ENCODE results near the gene MMP14. TPM values are rescaled to one million over a fixed set of nuclear protein-coding genes. Genes with fewer than 3 reads are reported as not detected.

Gene MMP14
- total and polyA plus RNA-seq, 3 experiments from 2014 or later, result 1.4 to 1.7 TPM; not detected in 1

- peak within 1 kb of the TSS; percentile 91 for H3K27ac ChIP-seq (ENCODE audit: low read depth, low read length)
- CTCF ChIA-PET, result interaction anchor here (0.9 to 8.2 kb wide), 6 partner anchors 11 to 357 kb away, joined by 3 to 66 read pairs (median 4); no protein-coding TSS in a partner anchor
- peaks cover 13% of the 10 kb centered on the region for H3K36me3 ChIP-seq (ENCODE audit: insufficient read depth, low read length)
- Mint-ChIP-seq H3K4me1 (peaks cover 22 to 34% (median 27%) of the 10 kb centered on the region in 3 donors), H3K27me3 (peaks cover 10 to 12% of the 10 kb centered on the region in 2 donors), H3K27ac (peak within 1 kb of the TSS; percentile 86 to 98 (median 95)), H3K4me3 (peak within 1 kb of the TSS; percentile 89 to 95 (median 91)), H3K36me3 (peaks cover 0 to 33% (median 11%) of the 10 kb centered on the region in 3 donors), H3K9me3 (no peaks in the 10 kb centered on the region)
- H3K4me3 ChIP-seq (ENCODE audit: low read length), result peak within 1 kb of the TSS; percentile 95
- no peaks in the 10 kb centered on the region for H3K9me3 ChIP-seq (ENCODE audit: low read length)
- POLR2A ChIA-PET, result interaction anchor here (0.7 to 2.1 kb wide), 6 partner anchors 9 to 64 kb away, joined by 3 to 7 read pairs (median 4); partner anchors contain the start of gene OXA1L
- H3K4me1 ChIP-seq (ENCODE audit: insufficient read depth, low read length), result peaks cover 13% of the 10 kb centered on the region
- peak; percentile 83 to 95 (median 85) for DNase-seq
- no peaks in the 10 kb centered on the region for H3K27me3 ChIP-seq (ENCODE audit: insufficient read depth, low read length, poor library complexity, severe bottlenecking)
These were observed 6.5 kb upstream of the MMP14 start, which contains the start of gene MRPL52 for GRCh38 chr14:22829661-22830442. TSS of gene MRPL52 (plus strand) at chr14:22829887. CDS start at chr14:22829913, 26 bp downstream.

GRCh38 chr14:22830443-22831010 is 5.9 kb upstream of the MMP14 start:
- Mint-ChIP-seq H3K36me3 (peaks cover 5 to 40% (median 11%) of the 10 kb centered on the region in 3 donors), H3K4me1 (peaks cover 23 to 31% (median 27%) of the 10 kb centered on the region in 3 donors), H3K27me3 (peaks cover 8 to 9% of the 10 kb centered on the region in 2 donors), H3K9me3 (no peaks in the 10 kb centered on the region), H3K4me3 (peak overlapping the region; percentile 89 to 95 (median 91)), H3K27ac (peak overlapping the region; percentile 86 to 98 (median 95))
- CTCF ChIA-PET, result interaction anchor here (0.9 to 8.2 kb wide), 4 partner anchors 11 to 260 kb away, joined by 3 to 66 read pairs (median 6); no protein-coding TSS in a partner anchor
- Histone ChIP-seq H3K27ac (ENCODE audit: low read depth, low read length) (peak overlapping the region; percentile 91), H3K4me1 (ENCODE audit: insufficient read depth, low read length) (peaks cover 10% of the 10 kb centered on the region), H3K9me3 (ENCODE audit: low read length) (no peaks in the 10 kb centered on the region), H3K4me3 (ENCODE audit: low read length) (peak overlapping the region; percentile 95), H3K27me3 (ENCODE audit: insufficient read depth, low read length, poor library complexity, severe bottlenecking) (no peaks in the 10 kb centered on the region), H3K36me3 (ENCODE audit: insufficient read depth, low read length) (peaks cover 13% of the 10 kb centered on the region)
- DNase-seq, result no peak
- POLR2A ChIA-PET, result interaction anchor here (0.6 to 1.6 kb wide), 5 partner anchors 9 to 229 kb away, joined by 3 to 5 read pairs (median 4); partner anchors contain the start of gene OXA1L

DNA sequence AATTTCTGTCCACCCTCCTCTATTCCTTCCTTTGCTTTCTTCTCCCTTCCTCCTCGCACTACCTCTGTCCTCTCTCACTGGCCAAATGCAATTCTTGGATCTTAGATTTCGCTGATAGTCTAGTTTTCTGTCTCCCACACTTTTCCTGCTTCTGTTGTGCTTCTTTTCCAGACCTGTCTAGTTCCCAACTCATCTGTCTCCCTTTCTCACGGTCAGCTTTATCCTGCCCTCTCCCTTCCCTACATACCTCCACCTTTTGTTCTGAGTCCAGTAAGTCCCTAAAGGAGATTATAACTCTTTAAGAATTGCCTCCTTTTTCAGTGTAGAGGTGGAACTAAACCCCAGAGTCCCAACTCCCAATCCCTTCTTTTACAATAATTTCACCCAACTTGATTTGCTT is 880 bp upstream of the MMP14 start:
- no peak for DNase-seq
- Histone ChIP-seq H3K27me3 (ENCODE audit: insufficient read depth, low read length, poor library complexity, severe bottlenecking) (peaks cover 5% of the 10 kb centered on the region), H3K36me3 (ENCODE audit: insufficient read depth, low read length) (peaks cover 13% of the 10 kb centered on the region), H3K4me3 (ENCODE audit: low read length) (no peak overlapping the region), H3K9me3 (ENCODE audit: low read length) (no peaks in the 10 kb centered on the region), H3K4me1 (ENCODE audit: insufficient read depth, low read length) (peaks cover 9% of the 10 kb centered on the region), H3K27ac (ENCODE audit: low read depth, low read length) (no peak overlapping the region)
- peaks cover 0 to 2% (median 0%) of the 10 kb centered on the region in 5 donors for H3K9me3 Mint-ChIP-seq
- peaks cover 10 to 38% (median 11%) of the 10 kb centered on the region in 3 donors for H3K36me3 Mint-ChIP-seq
- peak overlapping the region in 2 of 8 donors; percentile 53 to 56 for H3K27ac Mint-ChIP-seq
- H3K4me3 Mint-ChIP-seq, result no peak overlapping the region
- POLR2A ChIA-PET, result interaction anchor here (0.5 kb wide), 1 partner anchor 26 kb away, joined by 4 read pairs; no protein-coding TSS in a partner anchor
- CTCF ChIA-PET, result interaction anchor here (0.8 to 8.2 kb wide), 3 partner anchors 9 to 84 kb away, joined by 3 to 66 read pairs (median 3); partner anchors contain the start of gene RBM23
- peaks cover 13 to 18% of the 10 kb centered on the region in 2 donors for H3K27me3 Mint-ChIP-seq
- H3K4me1 Mint-ChIP-seq, result peaks cover 13 to 22% (median 17%) of the 10 kb centered on the region in 3 donors

DNA sequence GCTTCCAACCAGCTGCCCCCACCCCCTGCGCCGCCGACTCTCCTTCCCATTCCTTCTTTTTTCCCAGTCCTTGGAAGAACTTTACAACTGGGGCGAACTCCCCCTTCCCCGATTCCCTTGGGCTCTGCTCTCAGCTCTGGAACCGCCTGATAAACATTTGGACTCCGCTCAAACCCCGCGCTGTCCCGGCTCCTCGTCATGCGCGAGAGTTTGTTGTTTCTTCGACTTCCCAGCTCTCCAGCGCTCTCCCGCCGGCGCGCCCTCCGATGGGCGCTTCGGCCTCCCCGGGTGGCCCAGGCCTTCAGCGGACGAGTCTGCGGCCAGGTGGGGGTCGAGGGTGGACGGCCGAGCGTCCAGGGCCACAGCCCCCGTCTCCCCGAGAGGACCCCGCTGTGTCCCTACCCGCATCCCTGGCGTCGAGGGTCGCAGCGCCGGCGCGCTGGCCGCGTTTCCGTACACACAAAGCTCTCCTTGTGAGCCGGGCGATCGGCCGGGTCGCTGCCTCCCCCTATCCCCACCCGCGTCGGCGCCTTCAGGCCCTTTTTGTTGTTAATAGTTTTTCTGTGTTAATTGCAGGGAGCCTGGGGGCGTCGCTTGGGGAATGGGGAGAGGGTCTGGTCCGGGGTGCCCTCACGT is 847 bp downstream of the MMP14 start:
- Histone ChIP-seq H3K4me3 (ENCODE audit: low read length) (peak overlapping the region; percentile 53), H3K9me3 (ENCODE audit: low read length) (no peaks in the 10 kb centered on the region), H3K27ac (ENCODE audit: low read depth, low read length) (no peak overlapping the region), H3K4me1 (ENCODE audit: insufficient read depth, low read length) (peaks cover 3% of the 10 kb centered on the region), H3K36me3 (ENCODE audit: insufficient read depth, low read length) (peaks cover 13% of the 10 kb centered on the region), H3K27me3 (ENCODE audit: insufficient read depth, low read length, poor library complexity, severe bottlenecking) (peaks cover 5% of the 10 kb centered on the region)
- POLR2A ChIA-PET, result interaction anchor here (0.6 kb wide), 1 partner anchor 263 kb away, joined by 3 read pairs; no protein-coding TSS in a partner anchor
- H3K27ac Mint-ChIP-seq, result peak overlapping the region in 1 of 8 donors; percentile 96
- peaks cover 6 to 28% (median 10%) of the 10 kb centered on the region in 3 donors for H3K36me3 Mint-ChIP-seq
- DNase-seq, result peak in 1 of 5 donors; percentile 16
- H3K4me3 Mint-ChIP-seq, result peak overlapping the region in 5 of 7 donors; percentile 49 to 64 (median 62)
- peaks cover 28 to 31% of the 10 kb centered on the region in 2 donors for H3K27me3 Mint-ChIP-seq
- CTCF ChIA-PET, result no interaction called here
- H3K9me3 Mint-ChIP-seq, result peaks cover 0 to 2% (median 0%) of the 10 kb centered on the region in 5 donors
- H3K4me1 Mint-ChIP-seq, result peaks cover 0 to 7% (median 6%) of the 10 kb centered on the region in 3 donors

- H3K36me3 ChIP-seq (ENCODE audit: insufficient read depth, low read length), result peaks cover 13% of the 10 kb centered on the region
- H3K4me1 ChIP-seq (ENCODE audit: insufficient read depth, low read length), result peaks cover 3% of the 10 kb centered on the region
- CTCF ChIA-PET, result interaction anchor here (1.8 to 2.6 kb wide), 3 partner anchors 13 to 15 kb away, joined by 5 to 9 read pairs (median 5); no protein-coding TSS in a partner anchor
- Mint-ChIP-seq H3K9me3 (peaks cover 0 to 2% (median 0%) of the 10 kb centered on the region in 5 donors), H3K27ac (no peak overlapping the region), H3K4me3 (peak overlapping the region in 1 of 7 donors; percentile 11), H3K36me3 (peaks cover 6 to 28% (median 10%) of the 10 kb centered on the region in 3 donors), H3K4me1 (peaks cover 0 to 7% (median 6%) of the 10 kb centered on the region in 3 donors), H3K27me3 (peaks cover 30 to 37% of the 10 kb centered on the region in 2 donors)
- H3K9me3 ChIP-seq (ENCODE audit: low read length), result no peaks in the 10 kb centered on the region
- no peak for DNase-seq
- peaks cover 5% of the 10 kb centered on the region for H3K27me3 ChIP-seq (ENCODE audit: insufficient read depth, low read length, poor library complexity, severe bottlenecking)
- no peak overlapping the region for H3K4me3 ChIP-seq (ENCODE audit: low read length)
- POLR2A ChIA-PET, result no interaction called here
- no peak overlapping the region for H3K27ac ChIP-seq (ENCODE audit: low read depth, low read length)
These were observed 1.6 kb downstream of the MMP14 start for GRCh38 chr14:22837750-22838538.

DNA sequence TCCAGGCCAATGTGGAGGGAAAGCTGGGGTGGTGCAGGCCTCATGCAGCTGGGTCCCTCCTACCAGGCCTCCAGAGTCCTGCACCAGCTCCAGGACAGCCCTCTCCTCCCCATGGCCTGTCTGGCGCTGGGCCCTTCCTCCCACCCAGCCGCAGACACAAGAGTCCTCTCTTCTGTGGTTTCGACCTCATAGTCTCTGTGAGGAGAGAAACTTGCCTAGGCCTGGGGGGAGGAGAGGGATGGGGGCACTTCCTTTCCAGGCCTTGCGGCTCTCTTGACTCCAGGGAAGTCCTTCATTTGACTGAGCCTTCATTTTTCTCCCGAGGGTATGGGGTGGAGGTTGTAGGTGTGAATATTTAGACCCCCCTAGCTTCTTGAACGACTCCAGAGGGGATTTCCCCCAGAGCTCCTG is 2.3 kb downstream of the MMP14 start:
- Mint-ChIP-seq H3K27me3 (peaks cover 32 to 42% of the 10 kb centered on the region in 2 donors), H3K4me1 (peaks cover 0 to 7% (median 6%) of the 10 kb centered on the region in 3 donors), H3K9me3 (peaks cover 0 to 2% (median 0%) of the 10 kb centered on the region in 5 donors), H3K27ac (peak overlapping the region in 1 of 8 donors; percentile 43), H3K36me3 (peaks cover 6 to 24% (median 10%) of the 10 kb centered on the region in 3 donors), H3K4me3 (no peak overlapping the region)
- Histone ChIP-seq H3K4me3 (ENCODE audit: low read length) (no peak overlapping the region), H3K36me3 (ENCODE audit: insufficient read depth, low read length) (peaks cover 7% of the 10 kb centered on the region), H3K27me3 (ENCODE audit: insufficient read depth, low read length, poor library complexity, severe bottlenecking) (peaks cover 5% of the 10 kb centered on the region), H3K4me1 (ENCODE audit: insufficient read depth, low read length) (peaks cover 3% of the 10 kb centered on the region), H3K27ac (ENCODE audit: low read depth, low read length) (no peak overlapping the region), H3K9me3 (ENCODE audit: low read length) (no peaks in the 10 kb centered on the region)
- POLR2A ChIA-PET, result interaction anchor here (1.2 kb wide), 1 partner anchor 8 kb away, joined by 4 read pairs; no protein-coding TSS in a partner anchor
- DNase-seq, result no peak
- CTCF ChIA-PET, result interaction anchor here (1.8 to 2.6 kb wide), 3 partner anchors 12 to 16 kb away, joined by 5 to 9 read pairs (median 5); no protein-coding TSS in a partner anchor
